SU-DHL-6 (cell line): ENCODE results near the gene EIF5.

Experiments
- H2AFZ ChIP-seq: fragments of 200-600 bp; sonication (generic); 2 replicates; pipeline ENCODE4 v1.6.1; 2014; ENCODE audit warnings: low read depth, mild to moderate bottlenecking, moderate library complexity, mixed read lengths, antibody characterized with exemption, low read length; ENCODE audit not compliant: severe bottlenecking
- H3F3A ChIP-seq: fragments of 200-600 bp; shearing (Covaris generic); 2 replicates; pipeline ENCODE4 v1.6.0; 2016; ENCODE audit warnings: antibody characterized with exemption, mild to moderate bottlenecking; ENCODE audit not compliant: insufficient read depth
- H3K27ac ChIP-seq: fragments of 200-600 bp; sonication (generic); 2 replicates; pipeline ENCODE4 v1.5.1; 2016; ENCODE audit warnings: low read depth, mild to moderate bottlenecking, low read length, moderate library complexity, mixed read lengths
- H3K27me3 ChIP-seq: fragments of 200-600 bp; sonication (generic), shearing (Covaris generic); 2 replicates; pipeline ENCODE4 v1.6.0; 2014; ENCODE audit warnings: mild to moderate bottlenecking, low read length
- H3K36me3 ChIP-seq: fragments of 200-600 bp; sonication (generic); 2 replicates; pipeline ENCODE4 v1.6.1; 2014; ENCODE audit warnings: mild to moderate bottlenecking, low read length, mixed read lengths
- H3K4me2 ChIP-seq: fragments of 300-600, 200-600 bp; shearing (Covaris generic), sonication (generic); 2 replicates; pipeline ENCODE4 v1.6.0; 2014; ENCODE audit warnings: low read length, low read depth, mild to moderate bottlenecking; ENCODE audit not compliant: poor library complexity, severe bottlenecking
- H3K4me3 ChIP-seq: fragments of 200-600 bp; sonication (generic); 2 replicates; pipeline ENCODE4 v1.5.1; 2014; ENCODE audit warnings: antibody characterized with exemption, low read length, mild to moderate bottlenecking, mixed read lengths; ENCODE audit not compliant: insufficient read depth, poor library complexity, severe bottlenecking
- H3K79me2 ChIP-seq: fragments of 200-600 bp; sonication (generic); 2 replicates; pipeline ENCODE4 v1.6.1; 2014; ENCODE audit warnings: mild to moderate bottlenecking, low read length, moderate library complexity; ENCODE audit not compliant: insufficient read depth
- H3K9ac ChIP-seq: fragments of 200-600 bp; sonication (generic); 2 replicates; pipeline ENCODE4 v1.7.0; 2014; ENCODE audit warnings: mild to moderate bottlenecking, low read length
- H3K9me2 ChIP-seq: fragments of 200-600 bp; sonication (generic); replicated peaks from 2 replicates; pipeline ENCODE4 v1.6.1; 2014; ENCODE audit warnings: low read length; ENCODE audit not compliant: insufficient read depth
- H3K9me3 ChIP-seq: fragments of 200-600 bp; sonication (generic); 2 replicates; pipeline ENCODE4 v1.6.1; 2014; ENCODE audit warnings: low read length, mixed read lengths; ENCODE audit not compliant: insufficient read depth
- H4K20me1 ChIP-seq: fragments of 200-600 bp; sonication (generic); 2 replicates; pipeline ENCODE4 v1.6.1; 2014; ENCODE audit warnings: low read depth, mild to moderate bottlenecking, antibody characterized with exemption, low read length, moderate library complexity, mixed read lengths
- EZH2phosphoT487 ChIP-seq: fragments of 200-600 bp; sonication (generic), shearing (Covaris generic); conservative IDR thresholded peaks from 2 replicates; pipeline ENCODE4 v1.6.1; 2018; ENCODE audit warnings: mild to moderate bottlenecking, antibody characterized with exemption, low read length, moderate library complexity, mixed read lengths
- TF ChIP-seq, protein P1 (sequence below): fragments of 200-600 bp; sonication (generic); IDR thresholded peaks from one replicate; pipeline ENCODE4 v1.5.1; 2017; ENCODE audit warnings: antibody characterized with exemption, mild to moderate bottlenecking, low read length, moderate library complexity; ENCODE audit not compliant: insufficient read depth, poor library complexity, severe bottlenecking

The EIF5 gene

GRCh38 chr14:103318750-103319419, 15.2 kb upstream of the EIF5 start:
- Histone ChIP-seq H3K9ac (no peak overlapping the region), H3K36me3 (no peaks in the 10 kb centered on the region), H4K20me1 (no peaks in the 10 kb centered on the region), H2AFZ (no peak overlapping the region), H3K27me3 (no peaks in the 10 kb centered on the region; the same call in 1 of the 2 replicates), H3K4me2 (no peak overlapping the region), H3F3A (no peaks in the 10 kb centered on the region), H3K9me3 (no peaks in the 10 kb centered on the region), H3K79me2 (no peaks in the 10 kb centered on the region), H3K4me3 (no peak overlapping the region), H3K27ac (no peak overlapping the region), H3K9me2 (no peaks in the 10 kb centered on the region)
- no peak for TF ChIP-seq EZH2phosphoT487
- TF ChIP-seq, protein P1, sequence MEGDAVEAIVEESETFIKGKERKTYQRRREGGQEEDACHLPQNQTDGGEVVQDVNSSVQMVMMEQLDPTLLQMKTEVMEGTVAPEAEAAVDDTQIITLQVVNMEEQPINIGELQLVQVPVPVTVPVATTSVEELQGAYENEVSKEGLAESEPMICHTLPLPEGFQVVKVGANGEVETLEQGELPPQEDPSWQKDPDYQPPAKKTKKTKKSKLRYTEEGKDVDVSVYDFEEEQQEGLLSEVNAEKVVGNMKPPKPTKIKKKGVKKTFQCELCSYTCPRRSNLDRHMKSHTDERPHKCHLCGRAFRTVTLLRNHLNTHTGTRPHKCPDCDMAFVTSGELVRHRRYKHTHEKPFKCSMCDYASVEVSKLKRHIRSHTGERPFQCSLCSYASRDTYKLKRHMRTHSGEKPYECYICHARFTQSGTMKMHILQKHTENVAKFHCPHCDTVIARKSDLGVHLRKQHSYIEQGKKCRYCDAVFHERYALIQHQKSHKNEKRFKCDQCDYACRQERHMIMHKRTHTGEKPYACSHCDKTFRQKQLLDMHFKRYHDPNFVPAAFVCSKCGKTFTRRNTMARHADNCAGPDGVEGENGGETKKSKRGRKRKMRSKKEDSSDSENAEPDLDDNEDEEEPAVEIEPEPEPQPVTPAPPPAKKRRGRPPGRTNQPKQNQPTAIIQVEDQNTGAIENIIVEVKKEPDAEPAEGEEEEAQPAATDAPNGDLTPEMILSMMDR: no peak

DNA sequence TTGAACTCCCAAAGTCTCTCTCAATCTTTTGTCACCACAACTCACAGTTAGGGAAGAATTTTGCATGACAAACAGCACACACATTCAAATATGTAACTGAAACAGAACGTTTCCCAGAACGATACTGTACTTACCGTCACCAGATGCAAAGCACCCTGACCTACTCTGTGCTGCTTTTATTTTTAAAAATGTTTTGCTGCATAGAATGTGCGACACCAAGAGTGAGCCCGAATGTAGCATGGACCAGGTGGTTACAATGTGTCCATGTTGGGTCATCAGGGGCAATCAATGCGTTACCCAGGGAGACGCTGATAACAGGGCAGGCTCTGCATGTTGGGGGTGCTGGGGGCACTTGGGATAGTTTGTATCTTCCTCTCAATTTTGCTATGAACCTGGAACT, 14.6 kb upstream of the EIF5 start:
- Histone ChIP-seq H3K9ac (no peak overlapping the region), H3K27me3 (no peaks in the 10 kb centered on the region; the same call in 1 of the 2 replicates), H3K79me2 (no peaks in the 10 kb centered on the region), H2AFZ (no peak overlapping the region), H4K20me1 (no peaks in the 10 kb centered on the region), H3K36me3 (no peaks in the 10 kb centered on the region), H3F3A (no peaks in the 10 kb centered on the region), H3K9me3 (no peaks in the 10 kb centered on the region), H3K4me2 (no peak overlapping the region), H3K27ac (no peak overlapping the region), H3K4me3 (no peak overlapping the region), H3K9me2 (no peaks in the 10 kb centered on the region)
- TF ChIP-seq EZH2phosphoT487: no peak
- TF ChIP-seq, protein P1: no peak

GRCh38 chr14:103326078-103326477, 8.0 kb upstream of the EIF5 start:
- H3K9me2 ChIP-seq: no peaks in the 10 kb centered on the region
- H3K9ac ChIP-seq: no peak overlapping the region
- H3K27me3 ChIP-seq: no peaks in the 10 kb centered on the region
- H3K9me3 ChIP-seq: no peaks in the 10 kb centered on the region
- no peak overlapping the region for H3K4me2 ChIP-seq
- H4K20me1 ChIP-seq: no peaks in the 10 kb centered on the region
- H3K36me3 ChIP-seq: no peaks in the 10 kb centered on the region
- H3K4me3 ChIP-seq: no peak overlapping the region
- TF ChIP-seq, protein P1: no peak
- no peak for TF ChIP-seq EZH2phosphoT487
- H3K79me2 ChIP-seq: no peaks in the 10 kb centered on the region
- no peak overlapping the region for H3K27ac ChIP-seq
- no peak overlapping the region for H2AFZ ChIP-seq
- no peaks in the 10 kb centered on the region for H3F3A ChIP-seq
